MM.1S (cell line): Measurements from ENCODE around the gene SEPTIN8.

Experiments used
- DNase-seq: peaks from one replicate; pipeline ENCODE4 v3.0.0-alpha.2; 2015
- H2AFZ ChIP-seq: fragments of 300-600 bp; sonication (generic); 2 replicates; pipeline ENCODE4 v1.6.0; 2016; ENCODE audit warnings: antibody characterized with exemption, low read length
- H3F3A ChIP-seq: fragments of 300-600 bp; sonication (generic); 2 replicates; pipeline ENCODE4 v1.6.1; 2016; ENCODE audit warnings: mild to moderate bottlenecking, antibody characterized with exemption, low read length, moderate library complexity, mixed read lengths; ENCODE audit not compliant: insufficient read depth
- H3K27ac ChIP-seq: fragments of 300-600 bp; sonication (generic); 2 replicates; pipeline ENCODE4 v1.5.1; 2016; ENCODE audit warnings: mild to moderate bottlenecking, low read length
- H3K27me3 ChIP-seq: fragments of 300-600 bp; sonication (generic); replicated peaks from 2 replicates; pipeline ENCODE4 v1.6.0; 2016; ENCODE audit warnings: low read length; ENCODE audit not compliant: insufficient read depth
- H3K36me3 ChIP-seq: fragments of 300-600 bp; sonication (generic); replicated peaks from 2 replicates; pipeline ENCODE4 v1.6.1; 2016; ENCODE audit warnings: mild to moderate bottlenecking, low read length, mixed read lengths; ENCODE audit not compliant: insufficient read depth
- H3K4me1 ChIP-seq: fragments of 300-600 bp; sonication (generic); 2 replicates; pipeline ENCODE4 v1.6.1; 2016; ENCODE audit warnings: low read length, mixed read lengths
- H3K4me2 ChIP-seq: fragments of 300-600 bp; sonication (generic); 2 replicates; pipeline ENCODE4 v1.6.0; 2016; ENCODE audit warnings: low read depth, low read length
- H3K4me3 ChIP-seq: fragments of 300-600 bp; sonication (generic); 2 replicates; pipeline ENCODE4 v1.5.1; 2016; ENCODE audit warnings: low read length, mixed read lengths
- H3K79me2 ChIP-seq: fragments of 300-600 bp; sonication (generic); 2 replicates; pipeline ENCODE4 v1.6.1; 2016; ENCODE audit warnings: mixed run types, low read length, mixed read lengths
- H3K9ac ChIP-seq: fragments of 300-600 bp; sonication (generic); 2 replicates; pipeline ENCODE4 v1.6.1; 2016; ENCODE audit warnings: low read length, mixed read lengths
- H3K9me2 ChIP-seq: fragments of 300-600 bp; sonication (generic); replicated peaks from 2 replicates; pipeline ENCODE4 v1.6.1; 2016; ENCODE audit warnings: mild to moderate bottlenecking, low read length, mixed read lengths; ENCODE audit not compliant: insufficient read depth
- H3K9me3 ChIP-seq: fragments of 300-600 bp; sonication (generic); replicated peaks from 2 replicates; pipeline ENCODE4 v1.6.1; 2016; ENCODE audit warnings: mild to moderate bottlenecking, low read length, mixed read lengths; ENCODE audit not compliant: insufficient read depth
- H4K20me1 ChIP-seq: fragments of 300-600 bp; sonication (generic); 2 replicates; pipeline ENCODE4 v1.6.1; 2016; ENCODE audit warnings: mild to moderate bottlenecking, low read length, moderate library complexity, mixed read lengths; ENCODE audit not compliant: insufficient read depth
- CTCF ChIP-seq: fragments of 300-600 bp; sonication (generic); IDR thresholded peaks from 2 replicates; pipeline ENCODE4 v1.5.1; 2016; ENCODE audit warnings: antibody characterized with exemption, low read length, mixed read lengths
- EZH2 ChIP-seq: fragments of 300-600 bp; sonication (generic); optimal IDR thresholded peaks from 2 replicates; pipeline ENCODE3; 2017; ENCODE audit warnings: low read depth, mild to moderate bottlenecking, antibody characterized with exemption, low read length, mixed read lengths
- EZH2phosphoT487 ChIP-seq: fragments of 300-600 bp; sonication (generic); IDR thresholded peaks from 2 replicates; pipeline ENCODE4 v1.6.1; 2018; ENCODE audit warnings: antibody characterized with exemption, low read length

The SEPTIN8 gene

DNA sequence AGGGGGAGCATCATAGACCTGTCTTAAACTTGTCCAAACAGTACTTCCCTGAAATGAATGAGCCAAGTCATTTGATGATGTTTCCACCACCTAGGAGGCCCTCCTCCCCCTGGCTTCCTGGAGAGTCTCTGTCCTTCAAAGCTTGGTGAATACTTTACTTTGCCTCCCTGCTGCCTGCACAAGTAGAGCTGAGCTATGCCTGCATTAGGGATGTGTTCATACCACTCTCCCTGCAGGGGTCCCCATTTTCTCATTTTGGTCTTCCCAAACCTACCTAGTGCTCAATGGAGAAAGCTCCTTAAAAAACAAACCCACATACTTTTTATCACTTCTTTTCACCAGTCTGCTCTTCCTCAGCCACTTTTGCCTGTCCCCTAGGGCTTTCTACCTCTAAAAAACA lies 22.1 kb downstream of the SEPTIN8 start:
- TF ChIP-seq EZH2: no peak
- Histone ChIP-seq H3K4me2 (no peak overlapping the region), H4K20me1 (no peaks in the 10 kb centered on the region), H3K79me2 (no peaks in the 10 kb centered on the region), H3K27me3 (no peaks in the 10 kb centered on the region), H3K36me3 (no peaks in the 10 kb centered on the region), H3K4me3 (no peak overlapping the region), H3K9me2 (no peaks in the 10 kb centered on the region), H3K4me1 (peaks cover 4% of the 10 kb centered on the region; the same call in 1 of the 2 replicates), H3K27ac (no peak overlapping the region), H3K9me3 (no peaks in the 10 kb centered on the region), H2AFZ (no peak overlapping the region), H3K9ac (no peak overlapping the region), H3F3A (no peaks in the 10 kb centered on the region)
- no peak for DNase-seq

DNA sequence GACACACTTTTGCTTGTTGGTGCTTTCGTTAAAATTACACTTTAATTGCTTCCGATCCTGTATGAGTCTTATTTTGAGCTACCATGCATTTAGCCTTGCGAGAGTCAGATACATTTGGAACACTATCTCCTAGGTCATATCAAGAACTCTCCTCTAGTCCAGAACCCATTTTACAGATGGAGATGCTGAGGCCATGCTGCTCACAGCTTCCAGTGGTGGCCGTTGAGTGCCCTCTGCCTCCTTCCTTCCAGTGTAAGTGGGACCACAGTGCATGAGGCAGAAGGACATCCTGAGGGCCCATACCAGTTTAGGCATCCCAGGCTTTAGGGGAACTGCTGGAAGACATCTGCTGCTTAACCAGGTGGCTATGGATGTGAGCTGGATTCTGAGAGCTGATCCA lies 22.9 kb downstream of the SEPTIN8 start:
- H3K36me3 ChIP-seq: no peaks in the 10 kb centered on the region
- H3K27ac ChIP-seq: no peak overlapping the region
- peaks cover 4% of the 10 kb centered on the region; the same call in 1 of the 2 replicates for H3K4me1 ChIP-seq
- no peaks in the 10 kb centered on the region for H3F3A ChIP-seq
- H3K27me3 ChIP-seq: no peaks in the 10 kb centered on the region
- H3K9me3 ChIP-seq: no peaks in the 10 kb centered on the region
- no peaks in the 10 kb centered on the region for H3K9me2 ChIP-seq
- no peak for DNase-seq
- TF ChIP-seq EZH2: no peak
- no peak for TF ChIP-seq CTCF
- TF ChIP-seq EZH2phosphoT487: no peak
- H3K79me2 ChIP-seq: no peaks in the 10 kb centered on the region
- H4K20me1 ChIP-seq: no peaks in the 10 kb centered on the region
- H3K4me2 ChIP-seq: no peak overlapping the region
- H2AFZ ChIP-seq: no peak overlapping the region
- H3K4me3 ChIP-seq: no peak overlapping the region
- no peak overlapping the region for H3K9ac ChIP-seq

GRCh38 chr5:132753135-132753987 lies 23.7 kb downstream of the SEPTIN8 start:
- Histone ChIP-seq H4K20me1 (no peaks in the 10 kb centered on the region), H3K4me3 (no peak overlapping the region), H3K27ac (peak overlapping the region; percentile 11; the same call in 1 of the 2 replicates), H3F3A (no peaks in the 10 kb centered on the region), H2AFZ (no peak overlapping the region), H3K4me2 (no peak overlapping the region), H3K79me2 (no peaks in the 10 kb centered on the region), H3K9ac (no peak overlapping the region), H3K9me2 (no peaks in the 10 kb centered on the region), H3K9me3 (no peaks in the 10 kb centered on the region), H3K27me3 (no peaks in the 10 kb centered on the region), H3K36me3 (no peaks in the 10 kb centered on the region), H3K4me1 (peaks cover 4% of the 10 kb centered on the region; the same call in 1 of the 2 replicates)
- DNase-seq: peak; percentile 38
- no peak for TF ChIP-seq EZH2phosphoT487
- peak; percentile 17; the same call in 1 of the 2 replicates for TF ChIP-seq CTCF

GRCh38 chr5:132752581-132753125 lies 24.4 kb downstream of the SEPTIN8 start:
- Histone ChIP-seq H3K4me3 (no peak overlapping the region), H3K9me2 (no peaks in the 10 kb centered on the region), H3K4me1 (peaks cover 4% of the 10 kb centered on the region; the same call in 1 of the 2 replicates), H2AFZ (no peak overlapping the region), H3K27me3 (no peaks in the 10 kb centered on the region), H3K79me2 (no peaks in the 10 kb centered on the region), H4K20me1 (no peaks in the 10 kb centered on the region), H3K27ac (no peak overlapping the region), H3F3A (no peaks in the 10 kb centered on the region), H3K36me3 (no peaks in the 10 kb centered on the region), H3K4me2 (no peak overlapping the region), H3K9ac (no peak overlapping the region), H3K9me3 (no peaks in the 10 kb centered on the region)
- no peak for TF ChIP-seq CTCF
- no peak for TF ChIP-seq EZH2phosphoT487
- no peak for TF ChIP-seq EZH2
- DNase-seq: no peak
